ENCODE results near the gene LRRC18. TPM values are rescaled to one million over a fixed set of nuclear protein-coding genes. Genes with fewer than 3 reads are reported as not detected.

Gene LRRC18
- polyA plus RNA-seq, 1 of the 3 experiments (the other 2 are of a cell fraction) = not detected

DNA sequence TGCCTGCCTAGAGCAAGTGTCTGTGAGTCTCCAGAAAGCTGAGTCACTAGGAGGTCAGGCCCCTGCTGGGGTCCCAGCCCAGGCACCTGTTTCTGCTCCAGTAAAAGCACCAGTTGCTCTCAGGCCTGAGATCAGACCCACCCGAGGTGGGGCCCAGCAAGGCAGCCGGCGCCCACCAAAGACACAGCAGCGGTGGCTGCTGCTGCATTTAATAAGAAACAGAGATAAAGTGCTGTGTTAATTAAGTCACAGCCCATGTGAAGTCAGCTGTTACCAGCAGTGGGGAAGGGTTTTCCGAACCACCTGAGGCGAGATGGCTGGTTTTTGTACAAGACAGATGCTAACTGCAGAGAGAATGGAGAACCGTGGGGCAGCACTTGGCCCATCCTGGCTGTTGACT lies 12.1 kb upstream of the LRRC18 start:
- 28% methylated on average over 7 of the region's 7 CpGs for WGBS (ENCODE audit: low lambda C conversion rate)
- ChIA-PET POLR2A (interaction anchor here (1.1 kb wide), 1 partner anchor 24 kb away, joined by 3 read pairs; no protein-coding TSS in a partner anchor), CTCF (interaction anchor here (0.9 to 6.1 kb wide), 4 partner anchors 29 to 467 kb away, joined by 3 to 41 read pairs (median 6); no protein-coding TSS in a partner anchor)

DNA sequence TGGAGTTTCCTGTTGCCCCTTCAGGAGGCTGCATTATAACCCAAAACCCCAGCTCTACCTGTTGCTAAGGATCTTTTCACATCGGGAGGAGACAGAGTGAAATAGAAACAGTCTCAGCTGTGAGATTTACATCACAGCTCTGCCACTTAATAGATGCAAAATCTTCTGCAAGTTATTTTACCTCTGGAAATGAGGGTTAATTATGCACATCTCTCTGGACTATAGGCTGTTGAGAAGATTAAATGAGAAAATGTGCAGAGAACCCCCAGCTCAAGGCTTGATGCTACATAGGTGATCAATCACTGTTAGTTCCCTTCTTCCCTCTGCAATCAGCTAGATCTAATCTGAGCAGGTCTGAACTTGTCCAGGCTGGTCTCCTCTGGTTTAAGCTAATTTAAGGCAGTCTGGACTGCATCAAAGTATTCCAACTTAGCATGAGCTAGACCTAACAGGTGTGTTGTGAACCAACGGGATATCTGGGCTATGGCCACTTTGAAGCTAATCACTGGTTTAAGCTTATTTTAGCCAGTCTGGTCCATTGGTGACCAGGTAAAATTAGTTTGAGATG lies 8.9 kb upstream of the LRRC18 start:
- CTCF ChIA-PET = interaction anchor here (0.9 to 6.1 kb wide), 3 partner anchors 33 to 291 kb away, joined by 3 to 41 read pairs (median 3); no protein-coding TSS in a partner anchor
- DNase-seq = no peak
- POLR2A ChIA-PET = no interaction called here
- Histone ChIP-seq H3F3A (replicated peaks; ENCODE audit: insufficient read depth) (no peaks in the 10 kb centered on the region), H3K9ac (no peak overlapping the region), H3K4me1 (ENCODE audit: control insufficient read depth in 1 of 2, insufficient read depth in 2 of 2, low read depth in 1 of 2, low read length in 1 of 2) (peaks cover 0 to 29% of the 10 kb centered on the region in 2 experiments; a peak in 1 of 4 replicates), H4K20me1 (ENCODE audit: insufficient read depth) (no peaks in the 10 kb centered on the region), H3K4me3 (ENCODE audit: low read depth in 2 of 2, low read length in 1 of 2) (no peak overlapping the region), H3K9me2 (no peaks in the 10 kb centered on the region), H3K27ac (ENCODE audit: low read depth in 2 of 2, low read length in 1 of 2) (no peak overlapping the region), H2AFZ (ENCODE audit: low read depth) (no peak overlapping the region), H3K27me3 (ENCODE audit: insufficient read depth) (no peaks in the 10 kb centered on the region), H3K9me3 (no peaks in the 10 kb centered on the region), H3K4me2 (no peak overlapping the region), H3K79me2 (ENCODE audit: insufficient read depth) (no peaks in the 10 kb centered on the region), H3K36me3 (replicated peaks in 1 of 2; ENCODE audit: control insufficient read depth in 1 of 2, insufficient read depth in 2 of 2, low read length in 1 of 2) (no peaks in the 10 kb centered on the region)
- peak; percentile 76 for TF ChIP-seq GATA2 (CRISPR knock-in tag; IDR thresholded peaks at IDR 0.05)
- TF ChIP-seq, protein P1, sequence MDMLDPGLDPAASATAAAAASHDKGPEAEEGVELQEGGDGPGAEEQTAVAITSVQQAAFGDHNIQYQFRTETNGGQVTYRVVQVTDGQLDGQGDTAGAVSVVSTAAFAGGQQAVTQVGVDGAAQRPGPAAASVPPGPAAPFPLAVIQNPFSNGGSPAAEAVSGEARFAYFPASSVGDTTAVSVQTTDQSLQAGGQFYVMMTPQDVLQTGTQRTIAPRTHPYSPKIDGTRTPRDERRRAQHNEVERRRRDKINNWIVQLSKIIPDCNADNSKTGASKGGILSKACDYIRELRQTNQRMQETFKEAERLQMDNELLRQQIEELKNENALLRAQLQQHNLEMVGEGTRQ (IDR thresholded peaks at IDR 0.05; ENCODE audit: borderline replicate concordance, low read depth, low read length) = no peak
- WGBS (ENCODE audit: low lambda C conversion rate) = 23% methylated on average over 2 of the region's 2 CpGs

More for the DNA sequence above, 12.1 kb upstream of the LRRC18 start:
- Histone ChIP-seq H3K27me3 (ENCODE audit: insufficient read depth) (no peaks in the 10 kb centered on the region), H3K9ac (no peak overlapping the region), H3K9me2 (no peaks in the 10 kb centered on the region), H3K4me3 (ENCODE audit: low read depth in 2 of 2, low read length in 1 of 2) (no peak overlapping the region), H3K4me2 (no peak overlapping the region), H4K20me1 (ENCODE audit: insufficient read depth) (no peaks in the 10 kb centered on the region), H3K27ac (ENCODE audit: low read depth in 2 of 2, low read length in 1 of 2) (no peak overlapping the region), H3K9me3 (no peaks in the 10 kb centered on the region), H3K79me2 (ENCODE audit: insufficient read depth) (no peaks in the 10 kb centered on the region), H2AFZ (ENCODE audit: low read depth) (no peak overlapping the region), H3F3A (replicated peaks; ENCODE audit: insufficient read depth) (no peaks in the 10 kb centered on the region), H3K36me3 (replicated peaks in 1 of 2; ENCODE audit: control insufficient read depth in 1 of 2, insufficient read depth in 2 of 2, low read length in 1 of 2) (no peaks in the 10 kb centered on the region), H3K4me1 (ENCODE audit: control insufficient read depth in 1 of 2, insufficient read depth in 2 of 2, low read depth in 1 of 2, low read length in 1 of 2) (peaks cover 0 to 23% of the 10 kb centered on the region in 2 experiments; a peak in 1 of 4 replicates)
- TF ChIP-seq RFX5 (IDR thresholded peaks at IDR 0.05; ENCODE audit: low read length) (peak; percentile 90), EP300 (IDR thresholded peaks at IDR 0.05; ENCODE audit: borderline replicate concordance in 1 of 2, low read depth in 1 of 2, low read length in 1 of 2) (peak in 1 of 2 experiments; percentile 61; a peak in 2 of 4 replicates), RCOR1 (IDR thresholded peaks at IDR 0.05; ENCODE audit: low read length) (no peak), GATA2 (CRISPR knock-in tag; IDR thresholded peaks at IDR 0.05) (peak; percentile 84), FOXJ3 (CRISPR knock-in tag; IDR thresholded peaks at IDR 0.05) (0 out of 2 replicates have a peak, but pooled peaks have one; percentile 11)
- DNase-seq = peak; percentile 63

DNA sequence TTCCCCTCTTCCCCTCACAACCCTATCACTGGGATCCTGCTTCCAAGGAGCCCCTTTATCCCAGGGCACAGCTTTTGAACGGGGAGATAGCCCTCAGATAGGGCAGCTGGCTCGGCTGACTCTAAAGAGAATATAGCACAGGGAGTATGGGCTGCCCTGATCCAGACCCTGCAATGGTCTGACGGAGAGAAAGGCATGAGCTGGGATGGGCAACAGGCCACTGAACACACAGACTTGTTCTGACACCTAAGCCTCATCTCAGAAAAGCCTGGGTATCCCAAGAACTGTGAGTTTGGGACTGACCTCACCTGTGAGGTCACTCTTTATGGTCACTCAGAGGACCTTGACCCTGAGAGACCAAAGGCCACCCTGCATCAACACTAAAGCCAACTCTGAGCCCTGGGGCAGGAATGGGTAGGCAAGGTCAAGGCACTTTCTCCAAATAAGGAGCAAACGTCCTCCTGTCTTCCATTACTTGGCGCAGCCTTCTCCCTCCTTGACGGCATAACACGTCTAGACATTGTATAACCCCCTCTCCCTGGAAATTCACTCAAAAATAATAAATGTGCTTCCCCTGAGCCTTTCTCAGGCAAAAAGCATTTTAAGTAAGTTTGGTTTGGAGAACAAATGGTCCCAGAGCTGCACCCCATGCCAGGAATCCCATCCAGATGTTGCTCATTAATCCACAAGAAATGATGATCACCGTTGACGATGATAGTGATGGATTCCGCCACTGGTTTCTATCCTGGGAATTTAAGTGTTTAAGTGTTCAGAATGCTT lies 8.2 kb upstream of the LRRC18 start:
- H3K4me3 ChIP-seq (ENCODE audit: low read depth in 2 of 2, low read length in 1 of 2) = no peak overlapping the region
- TF ChIP-seq TEAD4 (IDR thresholded peaks at IDR 0.05; ENCODE audit: borderline replicate concordance, insufficient read depth) (no peak), SIN3A (IDR thresholded peaks at IDR 0.05; ENCODE audit: borderline replicate concordance, low read depth, low read length) (no peak), MEF2A (IDR thresholded peaks at IDR 0.05; ENCODE audit: borderline replicate concordance, low read depth) (no peak)
- TF ChIP-seq, protein P2, sequence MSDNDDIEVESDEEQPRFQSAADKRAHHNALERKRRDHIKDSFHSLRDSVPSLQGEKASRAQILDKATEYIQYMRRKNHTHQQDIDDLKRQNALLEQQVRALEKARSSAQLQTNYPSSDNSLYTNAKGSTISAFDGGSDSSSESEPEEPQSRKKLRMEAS (IDR thresholded peaks at IDR 0.05; ENCODE audit: low read depth) = no peak
- DNase-seq = no peak
- H3K4me2 ChIP-seq = no peak overlapping the region
- H3K9me2 ChIP-seq = no peaks in the 10 kb centered on the region
- ChIA-PET CTCF (interaction anchor here (1.0 to 6.1 kb wide), 2 partner anchors 35 to 291 kb away, joined by 3 to 41 read pairs; no protein-coding TSS in a partner anchor), POLR2A (no interaction called here)
- WGBS (ENCODE audit: low lambda C conversion rate) = 49% methylated on average over 10 of the region's 10 CpGs
- no peak overlapping the region for H2AFZ ChIP-seq (ENCODE audit: low read depth)
- no peaks in the 10 kb centered on the region for H3K36me3 ChIP-seq (replicated peaks in 1 of 2; ENCODE audit: control insufficient read depth in 1 of 2, insufficient read depth in 2 of 2, low read length in 1 of 2)
- no peak overlapping the region for H3K9ac ChIP-seq
- no peaks in the 10 kb centered on the region for H3K79me2 ChIP-seq (ENCODE audit: insufficient read depth)
- H3F3A ChIP-seq (replicated peaks; ENCODE audit: insufficient read depth) = no peaks in the 10 kb centered on the region
- H3K27me3 ChIP-seq (ENCODE audit: insufficient read depth) = no peaks in the 10 kb centered on the region
- no peaks in the 10 kb centered on the region for H3K9me3 ChIP-seq
- H4K20me1 ChIP-seq (ENCODE audit: insufficient read depth) = no peaks in the 10 kb centered on the region
- H3K27ac ChIP-seq (ENCODE audit: low read depth in 2 of 2, low read length in 1 of 2) = no peak overlapping the region
- peaks cover 0 to 27% of the 10 kb centered on the region in 2 experiments; a peak in 1 of 4 replicates for H3K4me1 ChIP-seq (ENCODE audit: control insufficient read depth in 1 of 2, insufficient read depth in 2 of 2, low read depth in 1 of 2, low read length in 1 of 2)

Data from SK-N-SH (cell line).